K562 (cell line): Measurements from ENCODE around the gene MPIG6B. TPM values are rescaled to one million over a fixed set of nuclear protein-coding genes. Genes with fewer than 3 reads are reported as not detected.

Experiments
- CGGBP1 ChIP-seq: fragments of 250-450 bp; sonication (Bioruptor Pico); IDR thresholded peaks from 2 replicates; pipeline ENCODE4 v1.9.0; 2021; ENCODE audit warnings: mild to moderate bottlenecking
- FOXM1 ChIP-seq, 2 experiments: fragments of 450-650 bp in 1 of 2; sonication (generic) in 1 of 2; formaldehyde crosslinking in 1 of 2; IDR thresholded peaks; 2 replicates each; pipeline versions ENCODE4 v1.6.1 to v1.9.0; 2017 to 2022; ENCODE audit warnings: low read depth in 2 of 2, mild to moderate bottlenecking in 2 of 2, missing genetic modification reagents in 1 of 2, moderate library complexity in 1 of 2
- HDAC1 ChIP-seq, 2 experiments: fragments of 450-650 bp; IDR thresholded peaks; 2 replicates each; pipeline ENCODE4 v1.6.1; 2016 to 2017; ENCODE audit warnings: inconsistent platforms in 1 of 2, mild to moderate bottlenecking in 1 of 2, moderate library complexity in 1 of 2
- HMG20A ChIP-seq: fragments of 450-650 bp; formaldehyde crosslinking; conservative IDR thresholded peaks from 2 replicates; pipeline ENCODE4 v1.4.0; 2020; ENCODE audit warnings: mild to moderate bottlenecking, mixed read lengths
- KAT8 ChIP-seq: fragments of 450-650 bp; IDR thresholded peaks from 2 replicates; pipeline ENCODE4 v1.6.1; 2016; ENCODE audit warnings: low read depth, mild to moderate bottlenecking
- KDM5B ChIP-seq: fragments of 200-600 bp; sonication (generic); IDR thresholded peaks from 2 replicates; pipeline ENCODE4 v1.6.1; 2012; ENCODE audit warnings: low read depth, mild to moderate bottlenecking, moderate library complexity, low read length, control low read depth, inconsistent platforms; ENCODE audit not compliant: insufficient replicate concordance
- MECOM ChIP-seq: fragments of 250-450 bp; sonication (Bioruptor Pico); IDR thresholded peaks from 2 replicates; pipeline ENCODE4 v1.8.0; 2022; ENCODE audit warnings: inconsistent platforms
- PML ChIP-seq: IDR thresholded peaks from 2 replicates; pipeline ENCODE4 v1.6.1; 2012; ENCODE audit warnings: low read length, inconsistent platforms
- PRDM10 ChIP-seq: fragments of 450-650 bp; IDR thresholded peaks from 2 replicates; pipeline ENCODE4 v1.6.1; 2018; ENCODE audit not compliant: partially characterized antibody
- RBM14 ChIP-seq: fragments of 200-400 bp; formaldehyde crosslinking; IDR thresholded peaks from 2 replicates; pipeline ENCODE4 v1.6.1; 2018; ENCODE audit warnings: low read depth, mild to moderate bottlenecking, low read length, moderate library complexity, borderline replicate concordance; ENCODE audit not compliant: insufficient read depth
- STAT5A ChIP-seq: IDR thresholded peaks from 2 replicates; pipeline ENCODE4 v1.6.1; 2012; ENCODE audit warnings: low read length, inconsistent platforms, borderline replicate concordance
- TAF15 ChIP-seq: fragments of 200-400 bp; formaldehyde crosslinking; IDR thresholded peaks from 2 replicates; pipeline ENCODE4 v1.6.1; 2017; ENCODE audit warnings: mild to moderate bottlenecking, low read depth, low read length, moderate library complexity
- TARDBP ChIP-seq: fragments of 450-650 bp; IDR thresholded peaks from 2 replicates; pipeline ENCODE4 v1.6.1; 2016
- ZBTB34 ChIP-seq: fragments of 250-450 bp; sonication (Bioruptor Pico); IDR thresholded peaks from 2 replicates; pipeline ENCODE4 v1.8.0; 2021; ENCODE audit warnings: mild to moderate bottlenecking, moderate library complexity
- ZBTB9 ChIP-seq: fragments of 450-650 bp; formaldehyde crosslinking; IDR thresholded peaks from 2 replicates; pipeline ENCODE4 v1.4.0; 2020; ENCODE audit warnings: mild to moderate bottlenecking, moderate library complexity
- ZNF324 ChIP-seq: fragments of 250-450 bp; sonication (Bioruptor Pico); IDR thresholded peaks from 2 replicates; pipeline ENCODE4 v1.4.0; 2020; ENCODE audit warnings: mild to moderate bottlenecking
- ZNF695 ChIP-seq: fragments of 450-650 bp; formaldehyde crosslinking; IDR thresholded peaks from 2 replicates; pipeline ENCODE4 v1.4.0; 2020; ENCODE audit warnings: mild to moderate bottlenecking, moderate library complexity
- polyA plus RNA-seq, 8 experiments: library from polyadenylated mRNA; depleted of rRNA in 4 of 8; stranded (reverse) in 5 of 8; unstranded in 3 of 8; fragments of >200 nt; fragmentation: Nextera tagmentation in 2 of 8; fragmentation: Illumina TruSeq in 1 of 8; extraction: Ambion mirVana in 2 of 8; extraction: Trizol in 1 of 8; gene quantifications; 2 replicates each; pipeline versions ENCODE4 v1.2.1 to v1.2.3, GENCODE V29; 2011 to 2014; ENCODE audit warnings: inconsistent platforms in 1 of 8, missing spikeins in 1 of 8
- total RNA-seq, 7 experiments: library from RNA; depleted of rRNA in 6 of 7; stranded (reverse); fragments of >200 nt in 6 of 7; fragmentation: Illumina TruSeq in 2 of 7; extraction: Trizol in 2 of 7; gene quantifications; 2 replicates each; pipeline versions ENCODE4 v1.2.1 to v1.2.3, GENCODE V29; 2011 to 2021; ENCODE audit warnings: low replicate concordance in 1 of 7

Gene MPIG6B
- total and polyA plus RNA-seq, 9 of the 15 experiments (the other 6 are each of a cell fraction or from before 2014, with no cell fraction given): 0.11 to 1.2 (median 0.28) TPM; not detected in 1

GRCh38 chr6:31740397-31741223, 17.4 kb downstream of the MPIG6B start (continued):
- TF ChIP-seq KDM5B (peak; percentile 84), HMG20A (CRISPR knock-in tag) (0 out of 2 replicates have a peak, but pooled peaks have one; percentile 19), ZNF324 (CRISPR knock-in tag) (no peak), FOXM1 (IDR thresholded peaks at IDR 0.05; ENCODE audit: low read depth) (no peak), FOXM1 (CRISPR knock-in tag; IDR thresholded peaks at IDR 0.05; ENCODE audit: low read depth) (peak; percentile 70), TAF15 (0 out of 2 replicates have a peak, but pooled peaks have one; percentile 75), ZNF695 (CRISPR knock-in tag) (no peak), CGGBP1 (CRISPR knock-in tag) (peak; percentile 3; the same call in 1 of the 2 replicates), STAT5A (no peak), KAT8 (no peak), ZBTB34 (CRISPR knock-in tag) (no peak), HDAC1 (IDR thresholded peaks at IDR 0.05) (0 out of 4 replicates have a peak, but pooled peaks of 1 of the 2 experiments have one; percentile 15), PRDM10 (no peak), TARDBP (no peak), PML (peak; percentile 8; the same call in 1 of the 2 replicates), MECOM (0 out of 2 replicates have a peak, but pooled peaks have one; percentile 38), RBM14 (peak; percentile 96), ZBTB9 (CRISPR knock-in tag) (peak; percentile 9; the same call in 1 of the 2 replicates)
